ENCODE measurements around the gene TFR2. TPM values are rescaled to one million over a fixed set of nuclear protein-coding genes. Genes with fewer than 3 reads are reported as not detected.

The TFR2 gene
- total and polyA plus RNA-seq, 9 of the 15 experiments (the other 6 are each of a cell fraction or from before 2014, with no cell fraction given): 3.8 to 123 (median 51.1) TPM

- peak in 1 of 2 experiments; percentile 97; a peak in 2 of 4 replicates for TF ChIP-seq ZNF639 (CRISPR knock-in tag; conservative IDR thresholded peaks at IDR 0.05 in 1 of 2, IDR thresholded peaks at IDR 0.05 in 1 of 2)
- no peak for TF ChIP-seq ZNF280B (CRISPR knock-in tag; IDR thresholded peaks at IDR 0.05)
- TF ChIP-seq FOXO4 (CRISPR knock-in tag; IDR thresholded peaks at IDR 0.05): no peak
- TF ChIP-seq DEAF1 (CRISPR knock-in tag; IDR thresholded peaks at IDR 0.05): no peak
- no peak; the same call in 1 of the 2 replicates for TF ChIP-seq JUND (IDR thresholded peaks at IDR 0.05; ENCODE audit: borderline replicate concordance, low read depth, low read length)
- TF ChIP-seq JUND (tag; IDR thresholded peaks at IDR 0.05; ENCODE audit: borderline replicate concordance, low read depth, low read length): peak; percentile 65; the same call in 1 of the 3 replicates
- TF ChIP-seq NFRKB (IDR thresholded peaks at IDR 0.05; ENCODE audit: low read depth): peak; percentile 26; the same call in 1 of the 2 replicates
- TF ChIP-seq ZNF76 (CRISPR knock-in tag; IDR thresholded peaks at IDR 0.05; ENCODE audit: borderline replicate concordance): peak; percentile 66; the same call in 1 of the 2 replicates
- peak; percentile 70; the same call in 1 of the 2 replicates for TF ChIP-seq ELF2 (CRISPR knock-in tag; IDR thresholded peaks at IDR 0.05)
- TF ChIP-seq NELFE (IDR thresholded peaks at IDR 0.05; ENCODE audit: insufficient read depth, insufficient read length): peak; percentile 69
- TF ChIP-seq POLR2G (IDR thresholded peaks at IDR 0.05; ENCODE audit: low read depth, low read length): peak; percentile 99
- TF ChIP-seq ZNF79 (CRISPR knock-in tag; IDR thresholded peaks at IDR 0.05; ENCODE audit: low read depth): no peak
- peak in 1 of 2 experiments; percentile 80; a peak in 2 of 4 replicates for TF ChIP-seq ZMIZ1 (IDR thresholded peaks at IDR 0.05; ENCODE audit: low read depth in 2 of 2, low read length in 2 of 2)
- no peak; the same call in 1 of the 2 replicates for TF ChIP-seq ATF1 (CRISPR knock-in tag; IDR thresholded peaks at IDR 0.05)
- no peak for TF ChIP-seq ATF1 (tag; IDR thresholded peaks at IDR 0.05)
- no peak for TF ChIP-seq TEAD2 (tag; IDR thresholded peaks at IDR 0.05)
- peak; percentile 57; the same call in 1 of the 2 replicates for TF ChIP-seq ARID1B (IDR thresholded peaks at IDR 0.05)
Observed at GRCh38 chr7:100585511-100586265, 55.7 kb downstream of the TFR2 start, which contains the start of gene LRCH4 (continued).

Measured in K562 (cell line).